CD14-positive monocyte (primary cell): Measurements from ENCODE around the gene RTP3. TPM values are rescaled to one million over a fixed set of nuclear protein-coding genes. Genes with fewer than 3 reads are reported as not detected.

Experiments
- DNase-seq, 3 donors: peaks; one replicate each; pipeline ENCODE4 v3.0.0-alpha.2; 2011 to 2022
- H2AFZ ChIP-seq: 2 replicates; pipeline ENCODE4 v1.6.0; 2012; ENCODE audit warnings: mild to moderate bottlenecking, low read depth, low read length, inconsistent platforms; ENCODE audit not compliant: insufficient read depth, poor library complexity, severe bottlenecking
- H3K27ac ChIP-seq, 2 donors: 1 replicate in 1 of 2; 2 replicates in 1 of 2; pipeline ENCODE4 v1.5.1; 2012 to 2013; ENCODE audit warnings: low read length in 2 of 2, control low read depth in 1 of 2, inconsistent platforms in 1 of 2, low read depth in 1 of 2, mild to moderate bottlenecking in 1 of 2
- H3K27me3 ChIP-seq, 2 donors: one replicate each; pipeline versions ENCODE4 v1.6.0 to v1.6.1; 2011 to 2013; ENCODE audit warnings: low read length in 2 of 2; ENCODE audit not compliant: control insufficient read depth in 2 of 2, insufficient read depth in 2 of 2
- H3K36me3 ChIP-seq, 2 donors: replicated peaks in 1 of 2; 1 replicate in 1 of 2; 2 replicates in 1 of 2; pipeline versions ENCODE4 v1.5.1 to v1.6.1; 2012 to 2013; ENCODE audit warnings: low read length in 2 of 2, control low read depth in 1 of 2, inconsistent platforms in 1 of 2, mild to moderate bottlenecking in 1 of 2; ENCODE audit not compliant: insufficient read depth in 2 of 2, control insufficient read depth in 1 of 2
- H3K4me1 ChIP-seq, 2 donors: 1 replicate in 1 of 2; 2 replicates in 1 of 2; pipeline versions ENCODE4 v1.5.1 to v1.6.1; 2012 to 2013; ENCODE audit warnings: low read length in 2 of 2, control low read depth in 1 of 2, inconsistent platforms in 1 of 2, mild to moderate bottlenecking in 1 of 2, moderate library complexity in 1 of 2; ENCODE audit not compliant: insufficient read depth in 2 of 2, control insufficient read depth in 1 of 2
- H3K4me2 ChIP-seq: replicated peaks from 2 replicates; pipeline ENCODE3; 2012; ENCODE audit warnings: low read length, moderate library complexity, mild to moderate bottlenecking; ENCODE audit not compliant: poor library complexity, severe bottlenecking; ENCODE audit errors: extremely low read depth
- H3K4me3 ChIP-seq, 3 experiments: fragments of 200-600 bp in 1 of 3; sonication (generic) in 1 of 3; replicated peaks in 1 of 3; 1 replicate in 2 of 3; 2 replicates in 1 of 3; pipeline ENCODE4 v1.5.1; 2011 to 2013; ENCODE audit warnings: low read length in 3 of 3, mild to moderate bottlenecking in 3 of 3, control low read depth in 2 of 3, low read depth in 2 of 3, inconsistent platforms in 1 of 3, moderate library complexity in 1 of 3
- H3K79me2 ChIP-seq: 2 replicates; pipeline ENCODE4 v1.6.0; 2012; ENCODE audit warnings: mild to moderate bottlenecking, control low read depth, inconsistent platforms, low read length, moderate library complexity; ENCODE audit not compliant: insufficient read depth
- H3K9ac ChIP-seq: 2 replicates; pipeline ENCODE4 v1.6.0; 2017; ENCODE audit warnings: low read length, mild to moderate bottlenecking; ENCODE audit not compliant: insufficient read depth, poor library complexity, severe bottlenecking
- H3K9me3 ChIP-seq, 2 donors: replicated peaks in 1 of 2; 1 replicate in 1 of 2; 2 replicates in 1 of 2; pipeline versions ENCODE4 v1.5.1 to v1.6.1; 2012 to 2013; ENCODE audit warnings: low read length in 2 of 2, control low read depth in 1 of 2; ENCODE audit not compliant: control insufficient read depth in 1 of 2, insufficient read depth in 1 of 2
- H4K20me1 ChIP-seq: 2 replicates; pipeline ENCODE4 v1.6.0; 2012; ENCODE audit warnings: mild to moderate bottlenecking, low read length, control low read depth, moderate library complexity; ENCODE audit not compliant: insufficient read depth
- H3K27ac Mint-ChIP-seq, 7 donors: one replicate each; pipeline ENCODE4 v1.8.0; 2020; ENCODE audit warnings: mild to moderate bottlenecking in 7 of 7, mixed read lengths in 7 of 7, moderate library complexity in 6 of 7, inconsistent platforms in 2 of 7
- H3K27me3 Mint-ChIP-seq, 3 donors: one replicate each; pipeline ENCODE4 v1.8.0; 2021 to 2022; ENCODE audit warnings: low read depth in 3 of 3, mild to moderate bottlenecking in 3 of 3, mixed read lengths in 3 of 3, moderate library complexity in 3 of 3, inconsistent platforms in 1 of 3
- H3K36me3 Mint-ChIP-seq, 2 donors: one replicate each; pipeline ENCODE4 v1.8.0; 2020; ENCODE audit warnings: mixed read lengths in 2 of 2, inconsistent platforms in 1 of 2, mild to moderate bottlenecking in 1 of 2
- H3K4me1 Mint-ChIP-seq: one replicate; pipeline ENCODE4 v1.8.0; 2020; ENCODE audit warnings: mild to moderate bottlenecking, mixed read lengths
- H3K4me3 Mint-ChIP-seq, 2 donors: one replicate each; pipeline ENCODE4 v1.8.0; 2020; ENCODE audit warnings: mild to moderate bottlenecking in 2 of 2, mixed read lengths in 2 of 2, moderate library complexity in 1 of 2
- H3K9me3 Mint-ChIP-seq, 7 donors: one replicate each; pipeline ENCODE4 v1.8.0; 2020 to 2022; ENCODE audit warnings: mixed read lengths in 7 of 7, mild to moderate bottlenecking in 6 of 7, moderate library complexity in 6 of 7, inconsistent platforms in 2 of 7
- WGBS: methylation state at CpG from one replicate; pipeline ENCODE4 v1.1.5; 2013; ENCODE audit warnings: missing lambda C conversion rate; ENCODE audit not compliant: insufficient coverage; 5-methylcytosine and 5-hydroxymethylcytosine counted together
- intact Hi-C, 2 donors: fragments of 100-400 bp; cut with micrococcal nuclease; formaldehyde crosslinking; loops; one replicate each; pipeline versions ENCODE4 v1.15.0 to v1.15.1; 2023
- polyA plus RNA-seq, 3 donors: library from polyadenylated mRNA; depleted of rRNA in 1 of 3; unstranded in 2 of 3; stranded (reverse) in 1 of 3; fragments of 300-500 nt in 2 of 3; fragments of >200 nt in 1 of 3; fragmentation: Illumina TruSeq in 2 of 3; gene quantifications; 1 replicate in 2 of 3; 2 replicates in 1 of 3; pipeline ENCODE4 v1.2.3, GENCODE V29; 2012 to 2021
- TF ChIP-seq, protein P1 (sequence below): fragments of 200-600 bp; IDR thresholded peaks from one replicate; pipeline ENCODE4 v1.8.0; 2022; ENCODE audit warnings: antibody characterized with exemption, mild to moderate bottlenecking

Gene RTP3
- polyA plus RNA-seq, 3 donors: not detected

GRCh38 chr3:46501702-46502101 is 3.9 kb downstream of the RTP3 start:
- Histone ChIP-seq H3K27ac (no peak overlapping the region), H3K36me3 (no peaks in the 10 kb centered on the region), H4K20me1 (no peaks in the 10 kb centered on the region), H2AFZ (no peak overlapping the region), H3K79me2 (no peaks in the 10 kb centered on the region), H3K27me3 (no peaks in the 10 kb centered on the region), H3K4me2 (no peak overlapping the region), H3K9me3 (no peaks in the 10 kb centered on the region), H3K4me3 (no peak overlapping the region), H3K4me1 (no peaks in the 10 kb centered on the region), H3K9ac (no peak overlapping the region)
- intact Hi-C loops: no loop called here
- Mint-ChIP-seq H3K9me3 (peaks cover 0 to 1% (median 0%) of the 10 kb centered on the region in 7 donors), H3K27me3 (peaks cover 2 to 10% (median 7%) of the 10 kb centered on the region in 3 donors), H3K36me3 (no peaks in the 10 kb centered on the region), H3K27ac (no peak overlapping the region), H3K4me3 (no peak overlapping the region), H3K4me1 (peaks cover 16% of the 10 kb centered on the region)
- DNase-seq: no peak
- WGBS: 87% methylated on average over 4 of the region's 4 CpGs
- TF ChIP-seq, protein P1, sequence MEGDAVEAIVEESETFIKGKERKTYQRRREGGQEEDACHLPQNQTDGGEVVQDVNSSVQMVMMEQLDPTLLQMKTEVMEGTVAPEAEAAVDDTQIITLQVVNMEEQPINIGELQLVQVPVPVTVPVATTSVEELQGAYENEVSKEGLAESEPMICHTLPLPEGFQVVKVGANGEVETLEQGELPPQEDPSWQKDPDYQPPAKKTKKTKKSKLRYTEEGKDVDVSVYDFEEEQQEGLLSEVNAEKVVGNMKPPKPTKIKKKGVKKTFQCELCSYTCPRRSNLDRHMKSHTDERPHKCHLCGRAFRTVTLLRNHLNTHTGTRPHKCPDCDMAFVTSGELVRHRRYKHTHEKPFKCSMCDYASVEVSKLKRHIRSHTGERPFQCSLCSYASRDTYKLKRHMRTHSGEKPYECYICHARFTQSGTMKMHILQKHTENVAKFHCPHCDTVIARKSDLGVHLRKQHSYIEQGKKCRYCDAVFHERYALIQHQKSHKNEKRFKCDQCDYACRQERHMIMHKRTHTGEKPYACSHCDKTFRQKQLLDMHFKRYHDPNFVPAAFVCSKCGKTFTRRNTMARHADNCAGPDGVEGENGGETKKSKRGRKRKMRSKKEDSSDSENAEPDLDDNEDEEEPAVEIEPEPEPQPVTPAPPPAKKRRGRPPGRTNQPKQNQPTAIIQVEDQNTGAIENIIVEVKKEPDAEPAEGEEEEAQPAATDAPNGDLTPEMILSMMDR: no peak

- no peak for DNase-seq
- Histone ChIP-seq H3K27ac (no peak overlapping the region), H4K20me1 (no peaks in the 10 kb centered on the region), H3K79me2 (no peaks in the 10 kb centered on the region), H3K4me2 (no peak overlapping the region), H3K27me3 (no peaks in the 10 kb centered on the region), H3K36me3 (no peaks in the 10 kb centered on the region), H3K4me3 (no peak overlapping the region), H3K4me1 (no peaks in the 10 kb centered on the region), H3K9me3 (no peaks in the 10 kb centered on the region), H2AFZ (no peak overlapping the region), H3K9ac (no peak overlapping the region)
- Mint-ChIP-seq H3K9me3 (peaks cover 0 to 1% (median 0%) of the 10 kb centered on the region in 7 donors), H3K4me3 (no peak overlapping the region), H3K27me3 (peaks cover 2 to 10% (median 7%) of the 10 kb centered on the region in 3 donors), H3K4me1 (peaks cover 14% of the 10 kb centered on the region), H3K36me3 (no peaks in the 10 kb centered on the region), H3K27ac (no peak overlapping the region)
- intact Hi-C loops: no loop called here
- WGBS: 58% methylated on average over 4 of the region's 7 CpGs
- TF ChIP-seq, protein P1: no peak
These were observed 5.6 kb downstream of the RTP3 start for GRCh38 chr3:46503200-46503874.
